ENCODE measurements around the gene CDYL2.

GRCh38 chr16:80611171-80611929 is 193.0 kb downstream of the CDYL2 start:
- TF ChIP-seq POLR2A (IDR thresholded peaks at IDR 0.05), result no peak
- no peak for TF ChIP-seq CTCF (IDR thresholded peaks at IDR 0.05)
- no peak for TF ChIP-seq EP300 (IDR thresholded peaks at IDR 0.05; ENCODE audit: low read depth)
- TF ChIP-seq POLR2AphosphoS5 (IDR thresholded peaks at IDR 0.05), result no peak
